GM19438 (cell line): ENCODE results near the gene ZBTB12.
"Not testable (repeated sequence)": the region's sequence is repeated elsewhere in the genome, so short reads cannot be mapped to it uniquely, and the experiment has no call there.

ENCODE experiments used
- ATAC-seq: cut with Tn5 transposase; IDR thresholded peaks from one replicate; pipeline ENCODE4 v1.9.1; 2021; ENCODE audit warnings: low read depth; ENCODE audit not compliant: unreplicated experiment

Gene ZBTB12

DNA sequence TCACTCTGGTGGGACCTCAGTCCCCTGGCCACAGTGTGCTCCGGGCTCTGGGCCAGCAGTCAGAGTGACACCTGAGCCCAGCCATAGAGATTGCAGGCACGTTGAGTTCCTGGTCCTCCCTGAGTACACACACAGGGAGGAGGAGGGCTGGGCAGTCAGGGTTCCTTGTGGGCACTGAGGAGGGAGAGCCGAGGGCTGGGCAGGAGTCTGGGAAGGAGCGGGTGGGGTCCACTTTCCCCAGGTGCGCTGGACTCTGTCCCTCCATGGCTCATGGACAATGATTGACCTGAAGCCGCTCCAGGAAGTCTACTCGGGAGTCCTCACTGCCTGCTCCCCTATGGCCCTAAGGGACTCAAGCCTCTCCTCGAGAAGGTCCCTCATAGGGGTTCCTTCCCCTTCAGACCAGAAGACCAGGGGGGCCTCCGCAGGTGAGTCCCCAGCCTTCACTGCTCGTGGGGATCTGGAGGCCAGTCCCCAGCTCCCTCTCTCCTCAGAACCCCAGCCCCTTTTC is 24.2 kb downstream of the ZBTB12 start:
- no peak for ATAC-seq

DNA sequence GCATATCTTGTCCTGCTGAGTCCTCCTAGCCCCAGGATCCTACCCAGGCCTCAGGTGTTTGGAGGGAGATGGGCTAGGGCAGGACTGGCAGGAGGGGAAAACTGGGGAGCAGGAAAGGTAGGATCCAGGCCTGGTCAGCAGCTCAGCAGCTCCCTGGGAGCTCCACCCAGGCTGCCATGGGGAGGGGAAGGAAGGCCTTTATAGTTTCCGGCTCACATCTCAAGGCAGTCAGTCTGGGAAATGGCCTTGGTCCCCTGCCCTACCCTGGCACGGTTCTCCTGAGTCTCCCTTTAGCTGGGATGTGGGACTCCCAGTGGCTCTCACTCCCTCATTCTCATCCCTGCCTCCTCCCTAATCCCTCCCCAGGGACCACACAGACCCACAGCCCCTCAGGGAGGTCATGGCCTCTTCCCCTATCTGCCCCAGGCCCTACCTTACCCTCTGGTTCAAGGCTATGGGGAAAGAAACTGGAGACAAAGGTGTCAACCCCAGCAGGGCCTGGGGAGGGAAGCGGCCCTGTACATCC is 24.7 kb downstream of the ZBTB12 start:
- no peak for ATAC-seq

DNA sequence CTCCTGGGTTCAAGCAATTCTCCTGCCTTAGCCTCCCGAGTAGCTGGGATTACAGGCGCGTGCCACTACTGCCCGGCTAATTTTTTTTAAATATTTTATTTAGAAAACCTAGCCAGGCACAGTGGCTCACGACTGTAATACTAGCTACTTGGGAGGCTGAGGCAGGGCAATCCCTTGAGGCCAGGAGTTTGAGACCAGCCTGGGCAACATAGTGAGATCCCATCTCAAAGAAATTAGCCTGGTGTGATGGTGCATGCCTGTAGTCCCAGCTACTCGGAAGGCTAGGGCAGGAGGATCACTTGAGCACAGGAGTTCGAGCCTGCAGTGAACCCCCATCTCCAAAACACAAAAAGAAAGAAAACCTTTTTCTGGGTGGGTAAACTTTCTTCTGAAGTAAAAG is 25.5 kb downstream of the ZBTB12 start:
- ATAC-seq = no peak

DNA sequence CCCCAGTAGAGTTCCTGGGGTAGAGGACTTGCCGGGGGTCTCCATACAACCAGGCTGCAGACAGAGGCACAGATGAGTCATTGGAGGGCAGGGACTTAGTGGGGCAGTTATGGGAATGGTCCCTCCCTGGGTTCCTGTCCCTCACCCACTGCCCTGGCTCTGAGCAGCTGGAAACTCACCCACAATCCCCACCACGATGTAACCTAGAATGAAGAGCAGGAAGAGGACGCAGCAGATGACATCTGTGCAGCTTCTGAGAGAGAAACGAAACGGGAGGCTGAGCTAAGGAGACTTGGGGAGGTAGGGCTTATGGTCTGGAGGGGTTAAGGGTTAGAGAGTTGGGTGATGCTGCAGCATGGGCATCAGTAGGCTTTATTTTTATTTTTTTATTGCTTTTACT is 26.0 kb downstream of the ZBTB12 start:
- no peak for ATAC-seq

DNA sequence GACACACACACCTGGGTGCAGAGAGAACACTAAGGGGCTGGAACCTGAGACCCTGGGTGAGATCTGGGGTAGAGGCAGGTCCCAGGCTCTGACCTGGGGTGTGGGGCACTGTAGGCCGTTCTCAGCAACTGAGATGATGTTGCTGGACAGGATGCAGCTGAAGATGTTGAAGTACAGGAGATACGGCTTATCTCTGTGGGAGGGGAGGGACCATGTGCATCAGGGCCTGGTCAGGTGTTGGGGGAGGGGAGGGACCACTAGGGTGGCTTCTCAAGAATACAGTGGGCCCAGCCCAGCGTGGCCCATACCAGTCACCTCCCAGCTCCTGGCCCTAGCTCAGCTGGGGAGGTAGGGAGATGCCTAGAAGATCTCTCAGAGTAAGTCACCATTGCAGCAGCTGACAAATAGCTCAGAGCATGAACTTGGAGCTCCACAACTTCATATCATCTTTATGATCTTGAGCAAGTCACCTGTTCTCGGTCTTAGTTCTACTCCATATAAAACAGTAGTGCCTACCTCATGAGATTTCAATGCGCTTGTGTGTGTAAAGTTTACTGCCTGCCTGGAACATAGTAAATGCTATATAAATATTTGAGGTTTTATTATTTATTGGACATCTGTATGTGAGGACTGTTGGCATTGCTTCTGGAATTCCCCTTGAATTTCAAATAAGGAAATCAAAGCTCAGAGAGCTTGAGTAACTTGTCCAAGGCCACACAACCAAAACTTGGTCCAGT is 26.9 kb downstream of the ZBTB12 start:
- ATAC-seq = no peak

DNA sequence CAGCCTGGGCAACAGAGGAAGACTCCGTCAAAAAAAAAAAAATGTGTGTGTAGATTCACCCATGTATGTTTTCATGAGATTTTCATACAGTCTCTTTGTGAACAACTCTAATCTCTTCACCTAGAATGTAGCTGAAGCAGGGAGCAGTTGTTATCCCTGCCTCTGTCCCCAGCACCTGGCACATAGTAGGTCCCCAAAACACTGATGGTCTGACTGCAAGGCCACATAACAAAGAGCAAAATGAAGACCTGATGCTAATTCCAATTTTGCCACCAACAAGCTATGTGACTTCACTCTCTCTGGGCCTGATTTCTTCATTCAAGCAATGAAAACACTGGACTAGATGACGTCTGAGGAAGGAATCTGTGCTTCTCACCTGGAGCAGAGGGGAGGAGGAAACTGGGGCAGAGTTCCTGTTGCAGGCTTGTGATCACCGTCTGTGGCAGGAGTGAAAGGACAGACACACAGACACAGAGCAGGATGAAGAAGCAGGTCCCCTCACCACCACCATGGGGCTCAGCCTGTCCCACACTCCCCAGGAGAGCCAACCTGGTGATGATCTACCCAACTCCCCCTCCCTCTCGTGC is 27.7 kb downstream of the ZBTB12 start:
- ATAC-seq = no peak

DNA sequence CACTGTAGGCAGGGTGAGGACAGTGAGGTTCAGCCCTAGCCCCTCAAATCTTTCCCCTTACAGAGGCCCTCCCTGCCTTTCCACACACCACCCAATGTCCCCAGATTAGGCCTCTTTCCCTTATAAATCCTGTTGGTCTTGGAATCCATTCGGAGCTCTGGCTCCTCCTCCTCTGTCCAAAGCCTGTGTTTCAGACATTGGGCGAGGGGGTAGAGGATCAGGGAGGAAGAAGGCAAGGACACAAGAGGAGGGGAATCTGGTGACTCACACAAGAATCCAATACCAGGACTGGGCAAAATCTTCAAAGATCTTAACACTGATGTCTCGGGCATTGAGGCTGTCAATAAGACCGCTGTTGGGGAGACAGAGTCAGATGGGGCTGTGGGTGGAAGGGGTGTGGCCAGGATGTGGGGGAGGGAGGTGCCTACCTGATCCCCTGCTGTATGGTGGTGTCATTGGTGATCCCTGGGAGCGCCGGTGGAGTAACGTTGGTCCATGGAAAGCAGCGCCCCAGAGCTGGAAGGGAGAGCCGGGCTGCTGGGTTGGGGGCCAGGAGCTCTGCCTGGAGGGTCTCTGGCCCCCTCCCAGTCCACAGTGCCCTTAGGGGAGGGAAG is 30.7 kb downstream of the ZBTB12 start:
- ATAC-seq = no peak

DNA sequence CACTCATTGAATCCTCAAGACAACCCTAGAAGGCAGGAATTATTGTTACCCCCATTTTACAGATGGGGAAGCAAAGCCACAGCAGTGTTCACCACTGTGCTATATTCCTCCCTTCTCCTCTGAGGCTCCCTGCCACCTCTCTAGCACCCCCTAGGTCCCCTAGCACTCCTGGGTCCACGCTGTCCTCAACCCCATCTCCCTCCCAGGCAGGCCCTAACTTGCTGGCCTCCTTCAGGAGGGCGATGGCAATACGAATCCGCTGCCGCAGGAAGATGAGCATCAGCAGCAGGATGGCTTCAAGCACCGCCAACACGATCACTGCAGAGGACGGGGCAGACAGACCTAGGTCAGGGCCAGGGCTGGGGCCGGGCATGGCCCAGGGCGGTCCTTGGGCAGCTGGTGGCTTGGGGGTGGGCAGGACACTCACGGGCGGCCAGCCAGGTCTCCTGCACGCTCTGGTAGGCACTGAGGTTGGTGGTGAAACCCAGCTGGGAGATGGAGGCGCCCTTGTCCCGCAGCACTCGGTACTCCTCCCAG is 31.4 kb downstream of the ZBTB12 start:
- no peak for ATAC-seq

DNA sequence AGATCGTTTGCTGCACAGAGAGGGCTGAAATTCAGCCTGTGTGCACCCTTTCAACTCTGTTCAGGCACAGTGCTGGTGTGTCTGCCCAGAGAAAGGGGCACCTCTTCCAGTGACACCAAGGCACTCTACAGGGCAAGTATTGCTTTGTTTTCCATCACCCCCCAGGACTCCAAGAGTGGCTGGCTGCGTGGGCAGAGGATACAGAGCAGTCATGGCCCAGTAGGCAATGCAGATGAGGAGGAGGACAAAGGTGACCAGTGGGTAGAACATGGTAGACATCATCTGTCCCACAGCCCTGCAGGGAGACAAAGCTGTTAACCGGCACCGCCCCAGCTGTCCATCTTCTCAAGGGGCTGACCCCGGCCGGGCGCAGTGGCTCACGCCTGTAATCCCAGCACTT is 32.5 kb downstream of the ZBTB12 start:
- ATAC-seq = no peak

DNA sequence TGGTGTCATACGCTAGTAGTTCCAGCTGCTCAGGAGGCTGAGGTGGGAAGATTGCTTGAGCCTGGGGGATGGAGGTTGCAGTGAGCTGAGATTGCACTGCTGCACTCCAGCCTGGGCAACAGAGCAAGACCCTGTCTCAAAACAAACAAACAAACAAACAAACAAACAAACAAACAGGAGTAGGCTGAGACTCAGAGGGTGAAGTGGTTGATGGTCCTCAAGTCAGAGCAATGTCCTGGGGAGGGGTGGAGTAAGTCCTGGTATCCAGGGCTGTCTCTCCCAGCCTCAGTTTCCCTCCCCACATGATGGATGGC is 33.3 kb downstream of the ZBTB12 start:
- not testable (repeated sequence) for ATAC-seq

DNA sequence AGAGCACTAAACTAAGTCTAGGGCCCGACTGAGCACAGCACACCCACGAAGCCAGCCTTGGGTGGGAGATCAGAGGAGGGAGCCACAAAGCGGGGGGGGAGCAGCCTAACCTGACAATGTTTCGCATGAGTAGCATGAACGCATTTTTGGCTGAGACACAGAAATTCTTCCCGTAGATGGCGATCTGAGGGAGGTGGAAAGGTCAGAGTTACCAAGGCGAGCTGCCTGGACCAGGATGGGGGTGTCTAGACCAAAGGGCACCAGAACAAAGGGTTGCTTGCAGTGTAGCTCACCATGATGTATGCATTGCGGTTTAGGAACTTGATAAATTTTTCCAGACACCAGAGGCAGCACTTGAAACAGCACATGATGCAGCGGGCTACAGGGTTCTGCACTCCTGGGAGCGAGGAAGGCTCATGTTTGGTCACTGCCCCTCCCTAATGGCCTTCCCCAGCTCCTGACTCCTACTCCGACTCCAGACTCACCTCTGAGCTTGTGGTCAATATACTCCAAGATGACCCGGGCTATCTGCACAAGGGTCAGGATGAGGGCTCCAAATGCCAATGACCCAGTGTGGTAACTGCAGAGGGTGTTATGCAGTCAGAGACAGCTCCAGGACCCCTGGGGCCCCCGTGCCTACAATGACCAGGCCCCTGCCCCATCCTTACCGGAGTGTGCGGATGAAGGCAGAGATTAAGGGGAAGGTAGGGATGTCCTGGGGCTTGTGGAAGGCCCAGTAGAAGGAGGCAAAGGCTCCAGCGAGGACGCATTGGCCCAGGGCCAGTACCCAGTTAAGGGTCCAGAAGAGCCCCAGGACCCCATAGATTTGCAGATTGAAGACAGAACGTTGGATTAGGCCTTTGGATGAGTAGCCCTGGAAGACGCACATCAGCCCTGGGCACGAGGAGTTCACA is 36.4 kb downstream of the ZBTB12 start:
- ATAC-seq = no peak

DNA sequence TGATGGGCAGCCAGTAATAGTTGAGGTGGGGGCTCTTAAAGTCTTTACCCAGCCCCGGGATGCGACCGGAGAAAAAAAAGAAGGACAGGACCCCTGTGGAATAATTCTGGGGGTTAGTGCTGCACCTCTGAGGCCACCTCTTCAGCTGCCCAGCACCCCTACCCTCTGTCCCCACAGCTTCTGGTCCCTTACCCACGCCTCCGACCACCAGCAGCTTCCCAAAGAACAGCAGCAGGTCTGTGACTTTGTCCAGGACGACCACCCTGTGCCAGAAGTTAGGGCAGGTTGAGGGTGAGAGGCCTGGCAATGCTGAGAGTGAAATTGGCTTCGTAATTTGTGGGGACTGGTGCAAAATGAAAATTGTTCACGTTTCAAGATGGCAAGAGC is 37.1 kb downstream of the ZBTB12 start:
- no peak for ATAC-seq

DNA sequence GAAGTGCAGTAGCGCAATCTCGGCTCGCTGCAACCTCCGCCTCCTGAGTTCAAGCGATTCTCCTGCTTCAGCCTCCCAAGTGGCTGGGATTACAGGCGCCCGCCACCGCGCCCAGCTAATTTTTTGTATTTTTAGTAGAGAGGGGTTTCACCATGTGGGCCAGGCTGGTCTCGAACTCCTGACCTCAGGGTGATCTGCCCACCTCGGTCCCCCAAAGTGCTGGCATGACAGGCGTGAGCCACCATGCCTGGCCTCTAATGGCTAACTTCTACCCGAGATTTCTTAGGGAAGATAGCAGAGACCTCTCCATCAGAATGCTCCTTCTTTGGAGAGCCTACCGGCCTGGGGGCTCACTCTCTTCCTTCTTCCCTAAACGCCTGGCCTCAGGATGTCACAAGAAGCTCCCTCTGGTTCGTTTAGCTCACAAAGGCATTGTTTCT is 37.7 kb downstream of the ZBTB12 start:
- not testable (repeated sequence) for ATAC-seq

DNA sequence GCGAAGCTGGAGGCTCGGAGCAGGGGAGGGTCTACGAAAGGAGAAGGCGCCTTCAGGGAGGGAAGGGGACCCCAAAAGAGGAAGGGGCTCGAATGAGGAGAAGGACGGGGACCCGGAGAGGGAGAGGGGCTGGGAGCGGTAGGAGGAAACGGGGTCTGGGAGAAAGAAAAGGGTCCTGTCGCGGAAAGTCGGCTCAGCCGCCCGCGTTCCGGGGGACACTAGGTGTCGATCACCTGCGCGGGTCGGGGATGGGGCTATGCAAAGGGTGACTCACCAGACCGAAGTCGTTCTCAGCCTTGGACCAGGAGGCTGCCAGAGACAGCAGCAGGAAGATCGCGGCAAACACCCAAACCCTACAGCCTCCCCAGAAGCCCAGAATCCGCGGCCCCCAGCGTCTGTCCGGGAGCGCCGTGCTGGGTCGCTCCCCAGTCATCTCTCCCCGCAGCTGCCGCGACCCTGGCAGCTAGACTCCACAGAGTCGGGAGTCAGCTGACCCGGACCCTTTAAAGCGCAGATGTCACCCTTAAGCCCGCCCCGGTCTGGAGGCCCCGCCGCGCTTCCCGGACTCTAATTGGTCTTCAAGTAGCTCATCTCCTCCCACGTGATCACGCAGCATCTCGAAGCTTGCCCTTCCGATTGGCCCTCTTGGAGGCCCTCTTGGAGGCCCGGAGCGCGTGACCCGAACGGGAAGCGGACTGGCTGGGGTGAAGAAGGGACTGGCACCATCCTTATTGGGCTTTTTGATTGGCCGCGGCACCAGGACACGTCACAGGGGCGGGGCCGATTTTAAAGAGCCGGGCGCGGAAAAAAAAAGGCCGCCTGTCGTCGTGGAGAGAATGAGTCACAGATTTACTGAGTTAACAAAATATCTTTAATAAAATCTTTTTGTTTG is 39.3 kb downstream of the ZBTB12 start, which contains the start of gene NEU1:
Gene NEU1, minus strand, starts transcription at position 478 of the 892 bp plus-strand sequence. Its CDS starts 45 bp downstream, at position 433.
- ATAC-seq = peak; percentile 94

DNA sequence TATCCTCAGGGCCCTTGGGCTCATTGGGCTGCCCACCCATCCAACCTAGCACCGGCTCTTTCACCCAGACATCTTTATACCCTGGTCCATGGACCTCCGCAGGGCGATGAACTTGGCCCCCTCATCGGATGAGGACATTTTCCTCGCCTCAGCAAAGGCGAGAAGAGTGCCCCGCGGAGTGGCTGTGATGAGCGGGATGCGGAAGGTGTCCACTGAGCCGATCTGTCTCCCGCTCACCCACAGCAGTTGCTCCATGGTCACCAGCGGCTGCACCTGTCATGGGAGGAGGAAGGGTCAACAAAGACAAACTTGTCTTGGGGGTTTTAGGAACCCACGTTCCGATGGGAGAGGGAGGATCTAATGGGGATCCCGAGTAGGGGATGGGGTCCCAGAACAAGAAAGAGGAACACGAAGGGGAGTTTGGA is 40.0 kb downstream of the ZBTB12 start:
- no peak for ATAC-seq

DNA sequence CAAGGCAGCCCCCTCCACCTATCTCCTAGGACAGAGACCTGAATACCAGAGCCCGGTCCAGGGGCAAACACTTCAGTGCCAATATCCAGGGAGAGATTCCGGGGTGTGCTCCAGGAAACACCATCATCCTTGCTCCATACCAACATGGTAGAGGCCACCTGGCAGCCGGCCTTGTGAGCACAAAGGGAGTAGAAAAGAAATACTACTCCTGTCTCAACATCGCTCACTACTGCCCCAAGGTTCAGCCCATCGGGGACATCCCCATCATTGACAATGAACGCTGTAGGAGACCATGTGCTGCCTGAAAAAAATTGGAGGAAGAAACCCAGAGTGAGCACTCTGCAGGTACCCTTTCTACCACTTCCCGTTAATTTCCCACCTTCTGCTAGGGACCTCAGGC is 40.7 kb downstream of the ZBTB12 start:
- ATAC-seq = no peak

DNA sequence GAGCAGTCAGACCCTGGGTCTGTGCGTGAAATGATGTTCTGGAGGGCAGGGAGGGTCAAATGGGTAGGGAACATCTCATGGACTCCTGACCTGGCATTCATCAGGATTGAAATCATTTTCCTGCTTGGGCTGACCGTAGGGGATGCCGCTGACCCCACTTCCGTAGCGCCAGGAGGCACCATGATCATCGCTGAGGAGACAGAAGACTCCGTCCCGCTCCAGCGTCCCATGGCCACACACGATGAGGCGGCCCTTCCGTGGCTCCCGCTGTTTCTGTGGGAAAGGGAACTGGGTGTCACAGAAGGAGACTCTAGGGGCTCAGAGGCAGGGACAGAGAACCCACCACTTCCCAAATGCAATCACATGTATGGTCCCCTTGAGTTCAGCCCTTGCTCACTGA is 41.5 kb downstream of the ZBTB12 start:
- ATAC-seq = no peak

DNA sequence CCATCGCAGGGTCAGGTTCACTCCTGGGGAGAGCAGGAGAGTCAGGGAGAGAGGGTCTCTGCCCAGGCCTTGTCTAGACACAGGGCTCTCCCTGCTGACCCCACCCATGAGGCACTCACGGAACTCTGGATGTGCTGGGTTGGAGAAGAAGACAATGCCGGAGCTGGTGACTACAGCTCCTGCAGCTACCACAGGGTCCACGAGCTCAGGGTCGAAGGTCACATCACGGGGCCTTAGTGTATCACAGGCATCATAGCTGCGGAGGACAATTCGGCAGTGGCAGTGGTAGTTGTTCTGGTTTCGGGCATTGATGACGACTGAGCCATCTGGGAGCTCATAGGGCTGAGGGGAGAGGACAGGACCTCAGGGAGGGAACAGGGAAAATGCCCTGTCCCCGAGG is 42.0 kb downstream of the ZBTB12 start:
- ATAC-seq = no peak

DNA sequence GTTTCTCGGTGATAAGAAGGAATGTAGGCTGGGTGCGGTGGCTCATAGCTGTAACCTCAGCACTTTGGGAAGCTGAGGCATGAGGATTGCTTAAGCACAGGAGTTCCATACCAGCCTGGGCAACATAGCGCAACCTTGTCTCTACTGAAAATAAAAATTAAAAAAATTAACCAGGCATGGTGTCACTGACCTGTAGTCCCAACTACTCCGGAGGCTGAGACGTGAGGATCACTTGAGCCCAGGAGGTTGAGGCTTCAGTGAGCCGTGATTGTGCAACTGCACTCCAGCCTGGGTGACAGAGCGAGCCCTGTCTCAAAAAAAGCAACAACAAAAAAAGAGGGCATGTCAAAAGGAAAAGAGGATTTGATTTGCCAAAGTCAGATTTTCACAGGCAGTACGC is 43.2 kb downstream of the ZBTB12 start:
- ATAC-seq = no peak
